Activated T-cell treated with anti-CD3 and anti-CD28 coated beads for 4 hours (primary cell): ENCODE measurements around the gene RTN3.
"Not testable (repeated sequence)": the region's sequence is repeated elsewhere in the genome, so short reads cannot be mapped to it uniquely, and the experiment has no call there.

ENCODE experiments used
- DNase-seq: peaks from one replicate; pipeline ENCODE4 v3.0.0-alpha.2; 2020

Gene RTN3

GRCh38 chr11:63683133-63683991, 2.1 kb downstream of the RTN3 start:
- no peak for DNase-seq

DNA sequence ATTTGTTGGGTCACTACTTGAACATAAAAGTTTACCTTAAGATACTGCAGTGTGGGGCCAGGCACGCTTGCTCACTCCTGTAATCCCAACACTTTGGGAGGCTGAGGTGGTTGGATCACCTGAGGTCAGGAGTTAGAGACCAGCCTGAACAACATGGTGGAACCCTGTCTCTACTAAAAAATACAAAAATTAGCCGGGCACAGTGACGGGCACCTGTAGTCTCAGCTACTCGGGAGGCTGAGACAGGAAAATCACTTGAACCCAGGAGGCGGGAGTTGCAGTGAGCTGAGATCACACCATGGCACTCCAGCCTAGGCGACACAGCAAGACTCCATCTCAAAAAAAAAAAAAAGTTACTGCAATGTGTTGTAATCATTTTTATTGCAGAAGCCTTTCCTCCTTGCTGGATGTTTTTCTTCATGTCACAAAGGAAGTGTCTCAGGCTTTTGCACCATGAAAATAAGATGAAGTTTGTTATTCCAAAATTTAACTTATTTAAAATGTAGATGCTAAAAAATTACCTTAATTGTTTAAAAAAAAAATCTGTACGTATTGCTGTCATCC, 3.9 kb downstream of the RTN3 start:
- not testable (repeated sequence) for DNase-seq

DNA sequence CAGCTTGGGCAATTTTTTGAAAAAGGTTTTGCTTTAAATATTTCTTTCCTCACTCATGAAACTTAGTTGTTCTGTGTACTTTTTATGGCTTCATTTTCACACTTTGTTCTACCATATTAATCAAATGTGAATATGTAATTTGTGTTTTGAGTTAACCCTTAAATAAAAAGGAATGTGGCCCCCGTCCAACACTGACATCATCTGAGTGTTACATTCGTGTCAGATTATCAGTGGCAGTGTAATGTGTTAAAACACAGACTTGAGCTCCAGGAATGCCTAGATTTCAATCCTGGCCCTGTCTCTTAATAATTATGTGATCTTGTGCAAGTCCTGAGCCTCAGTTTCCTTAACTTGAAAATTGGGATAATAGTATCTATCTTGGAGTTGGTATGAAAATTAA, 5.6 kb downstream of the RTN3 start:
- no peak for DNase-seq

DNA sequence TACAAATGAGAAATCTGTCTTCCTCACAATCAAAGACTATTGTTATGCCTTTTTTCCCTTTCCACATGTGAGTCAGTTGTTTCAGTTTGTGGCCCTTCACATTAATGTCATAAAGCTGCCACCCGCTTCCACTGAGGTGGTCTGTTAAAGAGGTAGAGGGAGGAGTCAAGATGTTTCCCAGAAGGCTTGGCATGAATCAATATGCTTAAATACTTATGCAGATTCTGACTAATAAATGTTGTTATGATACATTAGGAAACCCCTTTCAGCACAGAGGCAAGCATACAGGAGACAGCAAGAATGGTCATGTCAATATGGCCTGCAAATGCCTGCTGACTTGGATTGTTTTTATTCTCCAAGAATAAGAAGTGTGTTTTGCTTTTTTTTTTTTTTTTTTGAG, 6.5 kb downstream of the RTN3 start:
- no peak for DNase-seq

- no peak for DNase-seq
These were observed 13.3 kb downstream of the RTN3 start for GRCh38 chr11:63694596-63694995.

DNA sequence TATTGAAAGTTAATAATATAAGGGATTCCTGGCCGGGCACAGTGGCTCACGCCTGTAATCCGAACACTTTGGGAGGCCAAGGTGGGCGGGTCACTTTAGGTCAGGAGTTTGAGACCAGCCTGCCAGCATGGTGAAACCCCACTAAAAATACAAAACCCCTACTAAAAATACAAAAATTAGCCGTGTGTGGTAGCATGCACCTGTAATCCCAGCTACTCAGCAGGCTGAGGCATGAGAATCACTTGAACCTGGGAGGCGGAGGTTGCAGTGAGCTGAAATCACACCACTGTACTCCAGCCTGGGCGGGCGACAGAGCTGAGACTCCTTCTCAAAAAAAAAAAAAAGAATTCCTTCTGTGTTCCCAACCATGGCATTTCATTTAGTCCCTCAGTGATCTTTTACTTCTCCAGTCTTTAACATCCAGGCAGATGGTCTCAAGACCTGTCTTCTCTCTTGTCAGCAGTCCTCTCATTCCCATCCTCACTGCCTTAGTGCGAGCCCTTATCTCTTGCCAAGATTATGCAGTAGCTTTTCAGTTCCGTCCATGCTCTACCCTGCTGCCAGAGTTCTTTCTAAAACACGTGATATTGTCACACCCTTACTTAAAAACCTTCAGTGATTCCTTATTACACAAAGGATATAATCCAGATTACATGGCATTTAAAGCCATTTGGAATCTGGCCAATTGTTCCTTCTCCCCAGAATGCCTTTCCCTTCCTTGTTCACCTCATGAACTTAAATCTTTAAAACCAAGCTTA, 17.9 kb downstream of the RTN3 start:
- DNase-seq: no peak

GRCh38 chr11:63699896-63700295, 18.6 kb downstream of the RTN3 start:
- no peak for DNase-seq

- no peak for DNase-seq
These were observed 24.2 kb downstream of the RTN3 start for GRCh38 chr11:63705526-63705925.

GRCh38 chr11:63708764-63709163, 27.5 kb downstream of the RTN3 start:
- no peak for DNase-seq

- no peak for DNase-seq
These were observed 28.1 kb downstream of the RTN3 start for GRCh38 chr11:63709336-63709884.

DNA sequence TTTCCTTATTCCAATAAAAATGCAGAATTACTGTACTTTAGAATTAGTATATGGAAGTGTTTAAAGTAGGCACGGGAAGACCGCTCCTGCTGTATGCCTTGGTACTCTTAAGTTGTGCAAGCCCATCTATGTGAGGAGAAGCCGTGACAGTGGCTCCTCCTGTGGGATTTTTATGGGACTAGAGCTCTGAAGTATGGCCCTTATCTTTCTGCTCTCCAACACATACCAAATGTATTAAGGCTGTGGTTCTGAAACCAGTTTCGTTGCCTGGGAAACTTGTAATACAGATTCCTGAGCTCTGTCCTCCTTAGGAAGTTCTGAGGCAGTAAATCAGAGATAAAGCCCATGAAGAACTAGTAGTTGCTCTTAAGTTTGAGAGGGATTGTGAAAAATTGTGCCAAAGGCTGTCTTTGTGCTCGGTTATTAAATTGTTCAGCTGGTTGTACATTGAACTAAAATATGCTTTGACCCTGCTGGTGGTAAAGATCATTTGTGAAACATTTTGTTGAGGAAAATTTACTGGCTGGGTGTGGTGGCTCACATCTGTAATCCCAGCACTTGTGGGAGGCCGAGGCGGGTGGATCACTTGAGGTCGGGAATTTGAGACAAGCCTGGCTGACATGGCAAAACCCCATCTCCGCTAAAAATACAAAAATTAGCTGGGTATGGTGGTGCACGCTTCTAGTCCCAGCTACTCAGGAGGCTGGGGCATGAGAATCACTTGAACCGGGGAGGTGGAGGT, 29.3 kb downstream of the RTN3 start:
- no peak for DNase-seq

DNA sequence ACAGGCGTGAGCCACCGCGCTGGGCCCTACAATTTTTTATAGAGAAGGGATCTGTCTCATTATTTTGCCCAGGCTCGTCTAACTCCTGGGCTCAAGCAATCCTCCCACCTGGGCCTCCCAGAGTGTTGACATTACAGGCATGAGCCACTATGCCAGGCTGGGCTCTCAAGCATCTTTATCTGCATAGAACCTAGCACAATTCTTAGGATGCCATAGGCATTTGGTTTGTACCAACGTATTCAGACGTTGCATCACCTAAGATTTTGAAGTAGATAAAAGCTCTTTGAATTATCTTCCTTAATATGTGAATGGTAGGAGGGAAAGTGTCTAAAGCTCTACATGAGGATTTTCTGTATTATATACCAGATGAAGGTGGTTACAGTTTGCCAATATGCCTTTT, 30.5 kb downstream of the RTN3 start:
- no peak for DNase-seq

DNA sequence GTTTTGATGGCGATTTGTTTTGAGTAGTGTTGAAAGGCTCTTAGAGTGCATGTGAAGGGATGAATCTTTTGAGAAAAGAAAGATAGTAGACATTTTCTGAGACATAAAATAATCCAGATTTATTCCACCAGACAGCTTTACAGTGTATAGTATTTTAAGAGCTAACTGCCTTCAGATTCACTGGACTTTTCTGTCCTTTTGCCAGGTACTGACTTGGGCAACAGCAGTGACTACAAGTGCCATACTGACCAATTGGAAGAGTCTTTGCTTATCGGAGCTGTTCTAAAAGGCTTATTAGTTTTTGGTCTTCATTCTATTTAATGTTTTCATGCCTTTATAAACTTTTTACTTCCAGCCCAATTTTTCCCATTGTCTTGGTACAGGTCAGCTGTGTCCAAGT, 32.5 kb downstream of the RTN3 start:
- no peak for DNase-seq

DNA sequence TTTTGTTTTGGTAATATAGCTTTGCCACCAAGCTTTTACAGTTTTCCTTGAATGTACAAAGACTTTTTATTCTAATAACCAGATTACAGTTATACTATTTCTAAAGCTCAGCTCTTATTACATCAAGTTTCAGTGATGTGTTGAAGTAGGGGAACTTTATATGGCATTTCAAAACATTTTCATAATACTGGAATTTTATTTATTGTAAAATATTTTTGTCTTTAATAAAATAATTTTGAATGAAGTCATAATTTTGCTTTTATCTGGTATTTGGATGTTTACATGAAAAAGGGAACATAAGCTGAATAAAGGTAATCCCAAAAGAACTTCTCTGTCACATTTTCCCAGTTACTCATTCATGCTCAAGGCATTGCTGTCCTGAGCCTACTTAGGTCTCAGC, 34.7 kb downstream of the RTN3 start:
- DNase-seq: no peak

- no peak for DNase-seq
These were observed 37.7 kb downstream of the RTN3 start for GRCh38 chr11:63719001-63719400.

- no peak for DNase-seq
These were observed 38.7 kb downstream of the RTN3 start for GRCh38 chr11:63719987-63720386.

- no peak for DNase-seq
These were observed 39.3 kb downstream of the RTN3 start for GRCh38 chr11:63720611-63721010.

GRCh38 chr11:63729326-63729725, 48.0 kb downstream of the RTN3 start:
- DNase-seq: no peak

DNA sequence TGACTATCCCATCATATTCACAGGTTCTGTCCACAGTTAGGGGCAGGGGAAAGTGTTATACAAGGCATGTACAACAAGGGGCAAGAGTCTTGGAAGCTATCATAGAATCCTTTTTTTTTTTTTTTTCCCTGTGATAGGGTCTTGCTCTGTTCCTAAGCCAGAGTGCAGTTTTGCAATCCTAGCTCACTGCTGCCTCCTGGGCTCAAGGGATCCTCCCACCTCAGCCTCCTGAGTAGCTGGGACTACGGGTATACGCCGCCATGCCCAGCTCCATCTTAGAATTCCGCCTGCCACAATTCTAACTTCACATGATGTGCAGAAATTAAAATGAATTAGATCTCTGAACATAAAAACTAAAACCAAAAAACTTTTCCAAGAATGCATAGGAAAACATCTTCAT, 55.6 kb downstream of the RTN3 start:
- DNase-seq: no peak

DNA sequence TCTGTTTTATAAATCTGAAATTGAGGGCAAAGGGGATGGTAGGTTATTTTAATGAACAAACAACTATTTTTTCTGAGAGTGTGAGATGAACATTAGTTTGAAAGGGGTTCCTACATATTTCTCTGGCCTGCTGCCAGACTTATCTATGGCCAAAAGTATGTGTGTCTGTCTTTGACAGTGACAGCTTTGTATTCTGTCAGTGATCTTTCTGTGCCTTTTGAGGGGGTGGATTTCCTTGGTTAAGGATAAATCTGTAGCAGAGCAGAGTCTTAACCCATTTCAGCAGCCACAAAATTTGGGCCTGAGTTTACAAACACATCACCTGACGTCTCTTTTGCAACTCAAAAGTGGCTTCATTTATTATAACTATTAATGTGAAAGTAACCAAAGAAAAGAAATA, 56.4 kb downstream of the RTN3 start:
- no peak for DNase-seq

DNA sequence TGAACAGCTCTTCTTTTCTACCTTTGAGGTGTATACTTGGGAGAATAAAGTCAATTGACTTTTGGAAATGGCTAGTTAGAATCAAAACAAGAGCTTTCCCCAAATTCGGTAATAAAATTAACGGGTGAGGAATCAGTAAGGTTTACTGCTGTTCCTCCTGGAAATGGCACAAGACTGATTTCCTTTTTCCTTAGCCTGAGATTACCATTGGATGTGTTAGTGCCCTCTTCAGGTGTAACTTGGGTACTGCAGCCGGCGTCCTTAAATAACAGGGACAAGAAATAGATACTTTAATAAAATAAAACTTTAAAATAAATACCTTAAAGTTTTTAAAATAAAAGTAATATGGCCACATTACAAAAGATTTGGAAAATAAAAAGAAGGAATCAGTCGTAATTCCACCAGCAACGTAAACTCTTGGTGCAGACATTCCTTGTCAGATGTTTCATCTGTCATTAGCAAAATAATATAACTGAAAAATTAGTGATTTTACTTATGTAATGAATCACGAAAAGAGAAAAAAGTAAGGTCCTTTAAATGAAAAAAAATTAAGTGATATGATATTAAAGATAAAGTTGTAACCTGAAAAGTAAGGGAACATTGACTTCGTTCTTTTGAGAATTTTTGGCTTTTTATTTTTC, 57.5 kb downstream of the RTN3 start:
- DNase-seq: peak; percentile 65
